ENCODE results near the gene LPAR3. TPM values are rescaled to one million over a fixed set of nuclear protein-coding genes. Genes with fewer than 3 reads are reported as not detected.

The LPAR3 gene
- total and polyA plus RNA-seq, 2 donors (not counting 1 experiment from before 2014, with no cell fraction given): not detected

- peaks cover 45% of the 10 kb centered on the region for H3K27me3 Mint-ChIP-seq
- no CpG with 5 or more reads among the region's 9 CpGs for WGBS (ENCODE audit: insufficient coverage)
- no peaks in the 10 kb centered on the region for H3K4me1 Mint-ChIP-seq
- Histone ChIP-seq H3K4me1 (ENCODE audit: control insufficient read depth in 2 of 2, insufficient read depth in 2 of 2, low read length in 2 of 2) (no peaks in the 10 kb centered on the region), H3K9ac (ENCODE audit: low read length) (no peak overlapping the region), H4K20me1 (ENCODE audit: control insufficient read depth, insufficient read depth, low read length, poor library complexity, severe bottlenecking) (no peaks in the 10 kb centered on the region), H2AFZ (ENCODE audit: insufficient read depth, low read depth, low read length, poor library complexity, severe bottlenecking) (no peak overlapping the region), H3K4me2 (replicated peaks; ENCODE audit: low read depth, low read length, poor library complexity, severe bottlenecking) (no peak overlapping the region), H3K36me3 (replicated peaks in 1 of 2; ENCODE audit: control extremely low read depth in 1 of 2, control insufficient read depth in 1 of 2, extremely low read depth in 1 of 2, insufficient read depth in 2 of 2, low read length in 1 of 2) (no peaks in the 10 kb centered on the region), H3K27ac (ENCODE audit: low read length in 2 of 2) (no peak overlapping the region), H3K9me3 (ENCODE audit: control extremely low read depth in 1 of 3, control insufficient read depth in 2 of 3, insufficient read depth in 1 of 3, low read length in 2 of 3) (no peaks in the 10 kb centered on the region), H3K4me3 (ENCODE audit: control extremely low read depth in 1 of 5, extremely low read depth in 1 of 5, insufficient read depth in 1 of 5, low read depth in 2 of 5, low read length in 4 of 5) (no peak overlapping the region), H3K27me3 (replicated peaks in 1 of 4; ENCODE audit: control extremely low read depth in 1 of 4, control insufficient read depth in 3 of 4, insufficient read depth in 4 of 4, low read length in 3 of 4) (peaks cover 0 to 6% (median 1%) of the 10 kb centered on the region in 4 experiments), H3K79me2 (ENCODE audit: control insufficient read depth, insufficient read depth, low read length) (no peaks in the 10 kb centered on the region)
- no peak for ATAC-seq (ENCODE audit: low read depth)
- intact Hi-C loops (cut with micrococcal nuclease): no loop called here
- TF ChIP-seq EZH2 (IDR thresholded peaks at IDR 0.05; ENCODE audit: borderline replicate concordance, insufficient read depth, low read depth, low read length, poor library complexity, severe bottlenecking): no peak
- TF ChIP-seq, protein P1, sequence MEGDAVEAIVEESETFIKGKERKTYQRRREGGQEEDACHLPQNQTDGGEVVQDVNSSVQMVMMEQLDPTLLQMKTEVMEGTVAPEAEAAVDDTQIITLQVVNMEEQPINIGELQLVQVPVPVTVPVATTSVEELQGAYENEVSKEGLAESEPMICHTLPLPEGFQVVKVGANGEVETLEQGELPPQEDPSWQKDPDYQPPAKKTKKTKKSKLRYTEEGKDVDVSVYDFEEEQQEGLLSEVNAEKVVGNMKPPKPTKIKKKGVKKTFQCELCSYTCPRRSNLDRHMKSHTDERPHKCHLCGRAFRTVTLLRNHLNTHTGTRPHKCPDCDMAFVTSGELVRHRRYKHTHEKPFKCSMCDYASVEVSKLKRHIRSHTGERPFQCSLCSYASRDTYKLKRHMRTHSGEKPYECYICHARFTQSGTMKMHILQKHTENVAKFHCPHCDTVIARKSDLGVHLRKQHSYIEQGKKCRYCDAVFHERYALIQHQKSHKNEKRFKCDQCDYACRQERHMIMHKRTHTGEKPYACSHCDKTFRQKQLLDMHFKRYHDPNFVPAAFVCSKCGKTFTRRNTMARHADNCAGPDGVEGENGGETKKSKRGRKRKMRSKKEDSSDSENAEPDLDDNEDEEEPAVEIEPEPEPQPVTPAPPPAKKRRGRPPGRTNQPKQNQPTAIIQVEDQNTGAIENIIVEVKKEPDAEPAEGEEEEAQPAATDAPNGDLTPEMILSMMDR (IDR thresholded peaks at IDR 0.05): no peak
- ChIA-PET POLR2A (no interaction called here), CTCF (no interaction called here)
- no peak for DNase-seq
- no peak overlapping the region for H3K27ac Mint-ChIP-seq
- no peaks in the 10 kb centered on the region for H3K9me3 Mint-ChIP-seq (ENCODE audit: insufficient read depth)
- H3K4me3 Mint-ChIP-seq: no peak overlapping the region
Measured at GRCh38 chr1:84872696-84873355, 20.2 kb downstream of the LPAR3 start.

DNA sequence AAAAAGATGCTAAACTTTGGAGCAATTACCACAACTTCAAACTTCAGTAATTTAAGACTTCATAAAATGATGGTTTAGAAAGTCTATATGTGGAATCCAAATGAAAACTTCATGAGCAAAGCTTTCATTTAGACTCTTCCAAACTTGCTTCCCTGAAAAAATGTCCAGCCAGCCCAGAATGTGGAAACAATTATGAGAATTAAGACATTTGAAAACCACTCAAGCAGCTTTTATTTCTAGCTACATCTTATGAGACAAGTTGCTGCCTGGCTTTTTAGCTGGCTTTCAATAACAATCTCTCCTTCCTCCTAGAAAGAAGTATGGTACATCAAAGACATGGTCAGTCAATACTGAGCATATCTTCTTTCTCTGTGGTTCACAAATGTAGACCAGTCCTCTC, 21.8 kb downstream of the LPAR3 start:
- ChIA-PET CTCF (interaction anchor here (0.6 kb wide), 1 partner anchor 35 kb away, joined by 4 read pairs; no protein-coding TSS in a partner anchor), POLR2A (no interaction called here)
- intact Hi-C loops (cut with micrococcal nuclease): no loop called here
- Mint-ChIP-seq H3K4me1 (no peaks in the 10 kb centered on the region), H3K9me3 (ENCODE audit: insufficient read depth) (no peaks in the 10 kb centered on the region), H3K27ac (no peak overlapping the region), H3K4me3 (no peak overlapping the region), H3K27me3 (peaks cover 31% of the 10 kb centered on the region)
- no peak overlapping the region for H3K27ac ChIP-seq (ENCODE audit: low read length in 2 of 2)
- no peak overlapping the region for H3K4me3 ChIP-seq (ENCODE audit: control extremely low read depth in 1 of 5, extremely low read depth in 1 of 5, insufficient read depth in 1 of 5, low read depth in 2 of 5, low read length in 4 of 5)
- TF ChIP-seq EZH2 (IDR thresholded peaks at IDR 0.05; ENCODE audit: borderline replicate concordance, insufficient read depth, low read depth, low read length, poor library complexity, severe bottlenecking): no peak
- TF ChIP-seq, protein P1 (IDR thresholded peaks at IDR 0.05): no peak
- ATAC-seq (ENCODE audit: low read depth): no peak
- DNase-seq: no peak
- H4K20me1 ChIP-seq (ENCODE audit: control insufficient read depth, insufficient read depth, low read length, poor library complexity, severe bottlenecking): no peaks in the 10 kb centered on the region
- H3K9ac ChIP-seq (ENCODE audit: low read length): no peak overlapping the region
- peaks cover 0 to 5% (median 0%) of the 10 kb centered on the region in 4 experiments for H3K27me3 ChIP-seq (replicated peaks in 1 of 4; ENCODE audit: control extremely low read depth in 1 of 4, control insufficient read depth in 3 of 4, insufficient read depth in 4 of 4, low read length in 3 of 4)
- H3K36me3 ChIP-seq (replicated peaks in 1 of 2; ENCODE audit: control extremely low read depth in 1 of 2, control insufficient read depth in 1 of 2, extremely low read depth in 1 of 2, insufficient read depth in 2 of 2, low read length in 1 of 2): no peaks in the 10 kb centered on the region
- H3K4me2 ChIP-seq (replicated peaks; ENCODE audit: low read depth, low read length, poor library complexity, severe bottlenecking): no peak overlapping the region
- H3K4me1 ChIP-seq (ENCODE audit: control insufficient read depth in 2 of 2, insufficient read depth in 2 of 2, low read length in 2 of 2): no peaks in the 10 kb centered on the region
- no peaks in the 10 kb centered on the region for H3K9me3 ChIP-seq (ENCODE audit: control extremely low read depth in 1 of 3, control insufficient read depth in 2 of 3, insufficient read depth in 1 of 3, low read length in 2 of 3)
- no peaks in the 10 kb centered on the region for H3K79me2 ChIP-seq (ENCODE audit: control insufficient read depth, insufficient read depth, low read length)
- H2AFZ ChIP-seq (ENCODE audit: insufficient read depth, low read depth, low read length, poor library complexity, severe bottlenecking): no peak overlapping the region

Data from B cell (primary cell).